Gastroesophageal sphincter (tissue), 3 donors: Measurements from ENCODE around the gene ATE1.

ENCODE experiments used
- CTCF ChIP-seq, 4 experiments: fragments of 200-600 bp in 2 of 4; fragments of 450-650 bp in 2 of 4; sonication (generic) in 1 of 4; IDR thresholded peaks; one replicate each; pipeline ENCODE4 v1.5.1; 2017 to 2019; ENCODE audit warnings: antibody characterized with exemption in 4 of 4, mild to moderate bottlenecking in 2 of 4, moderate library complexity in 2 of 4
- POLR2A ChIP-seq, 2 donors: fragments of 450-650 bp; IDR thresholded peaks; one replicate each; pipeline ENCODE4 v1.6.1; 2017; ENCODE audit warnings: antibody characterized with exemption in 2 of 2, mild to moderate bottlenecking in 2 of 2, moderate library complexity in 1 of 2
- POLR2AphosphoS5 ChIP-seq: sonication (generic); formaldehyde crosslinking; IDR thresholded peaks from one replicate; pipeline ENCODE4 v1.6.1; 2017; ENCODE audit warnings: antibody characterized with exemption

DNA sequence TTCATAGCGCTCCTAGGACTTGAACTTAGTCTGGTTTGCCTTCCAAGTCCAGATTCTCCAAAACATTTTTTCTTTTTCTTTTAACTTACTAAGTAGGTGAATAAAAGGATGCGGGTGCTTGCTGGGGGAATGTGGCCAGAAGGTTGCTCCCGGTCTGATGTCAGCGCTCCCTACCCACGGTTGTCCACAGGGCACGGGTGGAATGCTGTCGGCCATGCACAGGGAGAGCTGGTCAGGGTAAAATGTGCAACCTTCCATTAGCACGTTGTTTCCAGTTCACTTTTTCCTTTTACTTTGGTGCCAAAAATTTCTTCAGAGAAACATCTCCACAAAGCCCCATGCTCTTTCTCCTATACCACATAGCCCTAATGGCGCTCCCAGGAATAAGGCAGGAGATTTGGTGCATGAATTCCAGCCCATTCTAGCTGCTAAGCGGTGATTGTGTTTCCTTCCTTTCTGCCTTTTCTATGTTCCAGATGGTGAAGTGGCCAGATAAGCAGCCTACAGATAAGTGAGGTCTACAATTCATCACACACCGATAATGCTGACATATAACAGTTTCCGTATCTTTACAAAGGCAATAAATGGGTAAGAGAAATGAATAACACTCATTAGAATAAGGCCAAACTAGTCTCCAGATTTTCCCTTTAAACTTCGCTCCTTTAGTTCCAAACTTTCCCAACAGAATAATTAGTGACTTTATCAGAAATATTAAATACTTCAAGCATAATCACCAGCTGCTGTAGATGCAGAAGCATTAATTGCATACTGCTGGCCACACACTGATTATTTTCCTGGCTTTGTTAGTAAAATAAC, 191.3 kb downstream of the ATE1 start:
- TF ChIP-seq CTCF (IDR thresholded peaks at IDR 0.05) (no peak), POLR2AphosphoS5 (no peak), POLR2A (IDR thresholded peaks at IDR 0.05) (no peak)
